IPS-20b (cell line): ENCODE data around the gene SCAF11.

Source experiments
- H3K27ac ChIP-seq: one replicate; pipeline ENCODE4 v1.5.1; 2013; ENCODE audit warnings: low read length
- H3K27me3 ChIP-seq: 2 replicates; pipeline ENCODE4 v1.6.1; 2013; ENCODE audit warnings: mild to moderate bottlenecking, low read length, inconsistent platforms; ENCODE audit not compliant: insufficient read depth
- H3K36me3 ChIP-seq: 2 replicates; pipeline ENCODE4 v1.6.1; 2013; ENCODE audit warnings: low read depth, mild to moderate bottlenecking, inconsistent platforms, low read length, moderate library complexity; ENCODE audit not compliant: insufficient read depth
- H3K4me1 ChIP-seq: 2 replicates; pipeline ENCODE4 v1.6.1; 2013; ENCODE audit warnings: mild to moderate bottlenecking, control low read depth, inconsistent platforms, low read length, moderate library complexity; ENCODE audit not compliant: insufficient read depth
- H3K4me3 ChIP-seq: 2 replicates; pipeline ENCODE4 v1.5.1; 2013; ENCODE audit warnings: mild to moderate bottlenecking, low read length, inconsistent platforms
- H3K9ac ChIP-seq: 2 replicates; pipeline ENCODE4 v1.6.1; 2013; ENCODE audit warnings: low read depth, mild to moderate bottlenecking, inconsistent platforms, low read length, moderate library complexity
- H3K9me3 ChIP-seq: 2 replicates; pipeline ENCODE4 v1.6.1; 2013; ENCODE audit warnings: mild to moderate bottlenecking, low read depth, low read length, inconsistent platforms; ENCODE audit not compliant: insufficient read depth

SCAF11 gene

GRCh38 chr12:45912774-45913173, 77.6 kb downstream of the SCAF11 start:
- H3K36me3 ChIP-seq: peaks cover 13% of the 10 kb centered on the region; the same call in 1 of the 2 replicates
- H3K9ac ChIP-seq: no peak overlapping the region
- H3K27ac ChIP-seq: no peak overlapping the region
- no peaks in the 10 kb centered on the region for H3K4me1 ChIP-seq
- no peaks in the 10 kb centered on the region for H3K27me3 ChIP-seq
- no peak overlapping the region for H3K4me3 ChIP-seq
- no peaks in the 10 kb centered on the region for H3K9me3 ChIP-seq

DNA sequence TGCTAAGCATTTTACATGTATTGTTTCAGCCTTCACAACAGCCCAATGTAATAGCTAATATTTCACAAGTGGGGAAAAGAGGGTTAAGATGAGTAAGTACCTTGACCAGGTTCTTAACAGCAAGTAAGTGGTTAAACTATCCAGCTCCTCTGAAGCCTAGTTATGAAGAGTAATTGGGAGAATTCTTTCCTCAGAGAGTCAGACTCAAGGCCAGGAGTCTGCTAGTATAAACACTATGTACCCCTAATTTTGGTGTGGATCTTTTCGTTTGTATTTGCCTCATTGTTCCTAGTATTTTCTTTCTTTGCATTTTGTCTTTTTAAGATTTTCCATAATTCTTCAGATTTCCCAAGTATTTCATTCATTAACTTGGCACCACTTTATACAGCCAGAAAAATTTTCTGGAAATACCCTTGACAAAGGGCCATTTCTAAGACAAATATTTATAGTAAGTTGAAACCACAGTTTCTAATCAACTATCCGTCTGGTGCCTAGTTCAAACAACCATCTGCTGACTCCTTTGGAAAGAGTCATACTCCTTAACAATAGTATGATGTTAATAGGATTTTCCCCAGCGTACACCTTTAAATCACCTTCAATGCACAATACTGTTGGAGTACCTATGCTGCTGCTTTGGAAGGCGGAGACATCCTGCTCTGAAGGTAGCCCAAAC, 81.2 kb downstream of the SCAF11 start:
- Histone ChIP-seq H3K27ac (no peak overlapping the region), H3K9me3 (no peaks in the 10 kb centered on the region), H3K27me3 (no peaks in the 10 kb centered on the region), H3K4me1 (no peaks in the 10 kb centered on the region), H3K36me3 (peaks cover 43% of the 10 kb centered on the region), H3K4me3 (no peak overlapping the region), H3K9ac (no peak overlapping the region)

- no peaks in the 10 kb centered on the region for H3K9me3 ChIP-seq
- no peaks in the 10 kb centered on the region for H3K4me1 ChIP-seq
- H3K9ac ChIP-seq: no peak overlapping the region
- no peaks in the 10 kb centered on the region for H3K27me3 ChIP-seq
- no peak overlapping the region for H3K4me3 ChIP-seq
- H3K27ac ChIP-seq: no peak overlapping the region
- H3K36me3 ChIP-seq: peaks cover 46% of the 10 kb centered on the region
These were observed 82.4 kb downstream of the SCAF11 start for GRCh38 chr12:45907955-45908354.

GRCh38 chr12:45898094-45898493, 92.3 kb downstream of the SCAF11 start:
- H3K36me3 ChIP-seq: peaks cover 53% of the 10 kb centered on the region
- no peaks in the 10 kb centered on the region for H3K9me3 ChIP-seq
- no peak overlapping the region for H3K27ac ChIP-seq
- no peak overlapping the region for H3K9ac ChIP-seq
- no peaks in the 10 kb centered on the region for H3K27me3 ChIP-seq
- H3K4me3 ChIP-seq: no peak overlapping the region
- no peaks in the 10 kb centered on the region for H3K4me1 ChIP-seq

DNA sequence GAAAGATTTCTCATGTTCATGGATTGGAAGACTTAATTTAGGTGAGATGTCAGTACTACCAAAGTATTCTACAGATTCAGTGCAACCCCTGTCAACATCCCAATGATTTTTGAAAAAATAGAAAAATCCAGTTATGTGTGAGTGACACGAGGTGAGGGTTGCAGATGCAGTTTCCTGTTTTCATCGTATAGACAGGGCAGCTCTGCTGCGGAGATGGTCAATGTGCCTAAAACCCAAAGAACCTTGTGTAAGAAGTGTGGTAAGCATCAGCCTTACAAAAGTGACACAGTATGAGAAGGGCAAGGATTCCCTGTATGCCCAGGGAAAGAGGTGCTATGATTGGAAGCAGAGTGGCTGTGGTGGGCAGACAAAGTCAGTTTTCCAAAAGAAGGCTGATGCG, 94.4 kb downstream of the SCAF11 start:
- H3K4me1 ChIP-seq: no peaks in the 10 kb centered on the region
- no peak overlapping the region for H3K27ac ChIP-seq
- H3K36me3 ChIP-seq: peaks cover 61% of the 10 kb centered on the region
- no peak overlapping the region for H3K9ac ChIP-seq
- H3K9me3 ChIP-seq: no peaks in the 10 kb centered on the region
- H3K4me3 ChIP-seq: no peak overlapping the region
- no peaks in the 10 kb centered on the region for H3K27me3 ChIP-seq

GRCh38 chr12:45893240-45893639, 97.1 kb downstream of the SCAF11 start:
- Histone ChIP-seq H3K27me3 (no peaks in the 10 kb centered on the region), H3K36me3 (peaks cover 56% of the 10 kb centered on the region), H3K9me3 (no peaks in the 10 kb centered on the region), H3K4me1 (no peaks in the 10 kb centered on the region), H3K4me3 (no peak overlapping the region), H3K27ac (no peak overlapping the region), H3K9ac (no peak overlapping the region)

DNA sequence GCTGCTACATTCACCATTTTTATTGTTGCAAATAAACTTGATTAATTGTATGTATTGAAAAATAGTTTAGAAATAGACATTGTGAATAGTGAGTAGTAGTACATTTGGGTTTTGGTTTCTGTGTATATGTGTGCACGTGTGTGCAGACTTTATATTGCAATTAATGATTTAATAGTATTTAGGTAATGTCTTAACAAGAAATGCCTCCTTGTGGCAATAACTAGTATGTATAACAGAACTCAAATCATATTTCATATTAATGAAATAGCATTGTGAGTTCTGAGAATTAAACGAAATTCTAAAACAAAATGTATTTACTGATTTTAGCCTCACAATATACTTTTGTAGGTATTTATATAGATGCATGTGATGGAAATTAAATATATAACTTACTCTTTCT, 100.1 kb downstream of the SCAF11 start:
- H3K4me1 ChIP-seq: peaks cover 8% of the 10 kb centered on the region; the same call in 1 of the 2 replicates
- H3K27me3 ChIP-seq: no peaks in the 10 kb centered on the region
- H3K36me3 ChIP-seq: peaks cover 41% of the 10 kb centered on the region
- no peak overlapping the region for H3K27ac ChIP-seq
- no peak overlapping the region for H3K9ac ChIP-seq
- no peak overlapping the region for H3K4me3 ChIP-seq
- no peaks in the 10 kb centered on the region for H3K9me3 ChIP-seq

GRCh38 chr12:45887544-45887943, 102.8 kb downstream of the SCAF11 start:
- peaks cover 8% of the 10 kb centered on the region; the same call in 1 of the 2 replicates for H3K4me1 ChIP-seq

GRCh38 chr12:45886685-45887084, 103.7 kb downstream of the SCAF11 start:
- no peak overlapping the region for H3K4me3 ChIP-seq
- peaks cover 8% of the 10 kb centered on the region; the same call in 1 of the 2 replicates for H3K4me1 ChIP-seq
- H3K27me3 ChIP-seq: no peaks in the 10 kb centered on the region
- H3K36me3 ChIP-seq: peaks cover 26% of the 10 kb centered on the region
- no peaks in the 10 kb centered on the region for H3K9me3 ChIP-seq
- H3K9ac ChIP-seq: no peak overlapping the region
- no peak overlapping the region for H3K27ac ChIP-seq

More at GRCh38 chr12:45887544-45887943, 102.8 kb downstream of the SCAF11 start:
- no peaks in the 10 kb centered on the region for H3K9me3 ChIP-seq
- no peak overlapping the region for H3K9ac ChIP-seq
- H3K4me3 ChIP-seq: no peak overlapping the region
- H3K27me3 ChIP-seq: no peaks in the 10 kb centered on the region
- H3K27ac ChIP-seq: no peak overlapping the region
- H3K36me3 ChIP-seq: peaks cover 28% of the 10 kb centered on the region

GRCh38 chr12:45883187-45883586, 107.2 kb downstream of the SCAF11 start:
- H3K27ac ChIP-seq: no peak overlapping the region
- H3K36me3 ChIP-seq: peaks cover 52% of the 10 kb centered on the region
- H3K9me3 ChIP-seq: no peaks in the 10 kb centered on the region
- H3K4me3 ChIP-seq: no peak overlapping the region
- H3K9ac ChIP-seq: no peak overlapping the region
- no peaks in the 10 kb centered on the region for H3K27me3 ChIP-seq
- H3K4me1 ChIP-seq: peaks cover 10% of the 10 kb centered on the region; the same call in 1 of the 2 replicates

DNA sequence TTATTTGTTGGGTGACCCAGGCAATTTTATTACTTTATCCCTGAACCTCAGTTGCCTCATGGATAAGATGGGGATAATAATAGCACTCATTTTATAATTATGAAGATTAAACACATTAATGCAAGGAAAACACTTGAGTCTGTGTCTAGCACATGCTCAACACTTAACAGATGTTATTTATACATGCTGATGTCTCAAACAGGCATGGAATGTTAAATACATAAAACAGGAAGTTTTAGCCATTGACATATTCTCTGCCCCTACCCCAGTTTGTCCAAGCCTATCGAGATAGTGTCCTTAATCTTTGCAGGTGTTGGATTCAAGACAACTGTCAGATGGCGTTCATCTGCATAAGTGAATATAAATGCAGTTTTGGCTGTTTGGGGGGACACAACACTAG, 109.8 kb downstream of the SCAF11 start:
- no peaks in the 10 kb centered on the region for H3K9me3 ChIP-seq
- peaks cover 60% of the 10 kb centered on the region for H3K36me3 ChIP-seq
- no peak overlapping the region for H3K9ac ChIP-seq
- H3K4me3 ChIP-seq: no peak overlapping the region
- no peaks in the 10 kb centered on the region for H3K27me3 ChIP-seq
- peaks cover 8% of the 10 kb centered on the region; the same call in 1 of the 2 replicates for H3K4me1 ChIP-seq
- no peak overlapping the region for H3K27ac ChIP-seq

GRCh38 chr12:45879363-45879895, 110.9 kb downstream of the SCAF11 start:
- Histone ChIP-seq H3K27me3 (no peaks in the 10 kb centered on the region), H3K9me3 (no peaks in the 10 kb centered on the region), H3K4me1 (peaks cover 8% of the 10 kb centered on the region; the same call in 1 of the 2 replicates), H3K27ac (no peak overlapping the region), H3K4me3 (no peak overlapping the region), H3K9ac (no peak overlapping the region), H3K36me3 (peaks cover 60% of the 10 kb centered on the region)
